GM12875 (cell line): ENCODE results near the gene OR2H2.

ENCODE experiments used
- H3K4me3 ChIP-seq: one replicate; pipeline ENCODE4 v1.5.1; 2011; ENCODE audit warnings: low read depth, low read length, control low read depth
- TF ChIP-seq, protein P1 (sequence below): IDR thresholded peaks from 2 replicates; pipeline ENCODE4 v1.5.1; 2011; ENCODE audit warnings: low read depth, mild to moderate bottlenecking, control low read depth, inconsistent platforms, low read length, moderate library complexity, borderline replicate concordance; ENCODE audit not compliant: insufficient read depth

The OR2H2 gene

DNA sequence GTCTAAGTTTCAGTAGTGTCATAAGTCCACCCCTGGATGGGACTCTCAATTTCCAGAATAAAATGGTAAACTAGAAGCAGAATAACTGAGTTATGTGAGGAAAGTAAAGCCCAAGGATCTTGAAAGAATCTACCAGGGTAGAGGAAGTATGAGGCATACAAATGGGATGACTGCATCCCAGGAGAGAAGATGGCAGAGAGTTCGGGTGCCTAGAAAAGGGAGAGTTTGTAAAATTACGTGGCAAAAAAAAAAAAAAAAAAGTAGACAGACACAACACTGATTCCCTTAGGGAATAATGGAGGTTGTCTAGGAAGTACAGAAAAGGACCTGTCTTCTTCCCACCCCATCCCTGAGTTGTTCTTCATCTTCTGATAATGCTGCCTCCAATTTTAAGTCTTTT, 44.6 kb downstream of the OR2H2 start:
- no peak overlapping the region for H3K4me3 ChIP-seq
- TF ChIP-seq, protein P1, sequence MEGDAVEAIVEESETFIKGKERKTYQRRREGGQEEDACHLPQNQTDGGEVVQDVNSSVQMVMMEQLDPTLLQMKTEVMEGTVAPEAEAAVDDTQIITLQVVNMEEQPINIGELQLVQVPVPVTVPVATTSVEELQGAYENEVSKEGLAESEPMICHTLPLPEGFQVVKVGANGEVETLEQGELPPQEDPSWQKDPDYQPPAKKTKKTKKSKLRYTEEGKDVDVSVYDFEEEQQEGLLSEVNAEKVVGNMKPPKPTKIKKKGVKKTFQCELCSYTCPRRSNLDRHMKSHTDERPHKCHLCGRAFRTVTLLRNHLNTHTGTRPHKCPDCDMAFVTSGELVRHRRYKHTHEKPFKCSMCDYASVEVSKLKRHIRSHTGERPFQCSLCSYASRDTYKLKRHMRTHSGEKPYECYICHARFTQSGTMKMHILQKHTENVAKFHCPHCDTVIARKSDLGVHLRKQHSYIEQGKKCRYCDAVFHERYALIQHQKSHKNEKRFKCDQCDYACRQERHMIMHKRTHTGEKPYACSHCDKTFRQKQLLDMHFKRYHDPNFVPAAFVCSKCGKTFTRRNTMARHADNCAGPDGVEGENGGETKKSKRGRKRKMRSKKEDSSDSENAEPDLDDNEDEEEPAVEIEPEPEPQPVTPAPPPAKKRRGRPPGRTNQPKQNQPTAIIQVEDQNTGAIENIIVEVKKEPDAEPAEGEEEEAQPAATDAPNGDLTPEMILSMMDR, result no peak

DNA sequence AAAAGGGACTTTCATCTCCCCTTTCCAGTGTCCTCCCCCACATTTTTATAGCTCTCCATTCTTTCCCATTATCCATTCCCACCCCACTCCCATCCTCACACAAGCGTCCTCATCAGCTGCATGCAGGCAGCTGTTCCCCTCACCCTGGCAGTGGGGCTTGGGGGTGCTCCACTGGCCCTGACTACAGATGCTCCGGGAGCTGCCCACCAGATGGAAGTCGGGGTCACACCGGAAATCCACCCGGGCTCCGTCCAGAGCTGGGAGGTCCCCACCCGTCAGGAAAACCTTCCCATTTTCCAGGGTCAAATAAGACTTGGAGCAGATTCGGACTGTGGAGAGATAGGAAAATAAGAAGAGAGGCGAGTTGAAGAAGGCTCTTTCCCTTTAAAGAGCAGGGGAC, 45.4 kb downstream of the OR2H2 start:
- TF ChIP-seq, protein P1, result no peak
- no peak overlapping the region for H3K4me3 ChIP-seq

DNA sequence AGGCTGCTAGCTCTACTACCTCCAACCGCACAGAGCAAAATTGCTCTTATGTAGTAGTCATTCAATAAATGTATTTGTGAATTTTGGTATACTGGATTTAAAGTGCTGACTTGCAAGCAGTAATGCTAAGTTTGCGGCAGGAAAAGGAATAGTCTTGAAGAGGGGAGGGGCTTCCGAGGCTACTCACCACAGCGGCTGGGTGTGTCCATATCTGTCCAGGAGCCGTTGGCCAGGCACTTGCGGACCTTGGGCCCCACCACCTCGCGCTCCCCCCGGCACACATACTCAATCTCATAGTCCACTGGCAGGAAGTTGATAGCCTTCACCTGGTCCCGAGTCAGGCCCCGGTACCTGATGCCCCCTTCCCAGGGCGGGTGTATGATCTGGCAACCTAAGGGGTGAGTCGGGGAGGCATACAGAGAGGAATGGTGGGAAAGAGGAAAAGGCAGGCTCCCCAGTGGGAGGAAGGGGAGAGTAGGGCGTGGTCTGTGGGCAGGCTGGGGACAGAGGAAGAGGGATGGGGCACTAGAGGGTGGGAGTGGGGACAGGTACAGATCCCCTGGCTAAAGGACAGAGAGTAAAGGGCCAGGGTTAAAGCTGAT, 46.4 kb downstream of the OR2H2 start:
- no peak overlapping the region for H3K4me3 ChIP-seq
- TF ChIP-seq, protein P1, result no peak

DNA sequence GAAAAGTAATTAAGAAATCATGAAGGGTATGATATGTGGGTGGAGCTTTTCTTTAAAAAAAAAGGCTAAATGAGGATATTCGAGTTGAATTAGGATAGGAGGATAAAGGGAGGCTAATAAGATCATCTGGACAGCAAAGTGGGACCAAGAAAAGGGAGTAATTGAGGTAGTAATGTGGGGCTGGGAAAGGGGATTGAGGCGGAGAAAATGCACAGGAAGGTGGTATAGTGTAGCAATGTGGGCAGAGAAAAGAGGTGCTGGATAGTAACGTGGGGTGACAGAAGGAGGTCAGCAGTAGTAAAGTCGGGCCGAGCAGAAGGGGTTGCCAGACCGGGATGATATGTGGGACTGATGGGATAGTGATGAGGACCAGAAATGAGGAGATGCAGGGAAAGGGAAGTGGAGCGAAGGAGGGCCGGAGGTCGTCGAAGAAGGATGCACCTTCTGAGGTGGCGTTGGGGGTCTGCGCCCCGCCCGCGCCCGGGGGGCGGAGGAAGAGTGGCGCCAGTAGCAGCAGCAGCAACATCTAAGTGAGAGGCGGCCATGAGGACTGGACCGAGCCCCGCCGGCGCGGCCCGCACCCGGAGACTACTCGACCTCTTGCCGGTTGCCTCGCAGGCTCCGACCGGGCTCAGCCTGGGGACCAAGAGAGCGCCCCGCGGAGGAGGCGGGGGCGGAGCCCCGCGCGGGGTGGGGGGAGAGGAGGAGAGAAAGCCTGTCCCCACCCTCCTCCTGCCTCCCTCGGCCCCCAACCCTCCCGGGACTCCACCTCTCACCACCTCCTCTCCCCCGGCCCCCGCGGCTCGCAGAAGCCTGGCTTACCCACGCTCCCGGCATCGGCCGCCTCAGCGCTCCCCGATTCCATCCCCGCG, 47.2 kb downstream of the OR2H2 start:
- TF ChIP-seq, protein P1, result no peak
- H3K4me3 ChIP-seq, result peak overlapping the region; percentile 42

DNA sequence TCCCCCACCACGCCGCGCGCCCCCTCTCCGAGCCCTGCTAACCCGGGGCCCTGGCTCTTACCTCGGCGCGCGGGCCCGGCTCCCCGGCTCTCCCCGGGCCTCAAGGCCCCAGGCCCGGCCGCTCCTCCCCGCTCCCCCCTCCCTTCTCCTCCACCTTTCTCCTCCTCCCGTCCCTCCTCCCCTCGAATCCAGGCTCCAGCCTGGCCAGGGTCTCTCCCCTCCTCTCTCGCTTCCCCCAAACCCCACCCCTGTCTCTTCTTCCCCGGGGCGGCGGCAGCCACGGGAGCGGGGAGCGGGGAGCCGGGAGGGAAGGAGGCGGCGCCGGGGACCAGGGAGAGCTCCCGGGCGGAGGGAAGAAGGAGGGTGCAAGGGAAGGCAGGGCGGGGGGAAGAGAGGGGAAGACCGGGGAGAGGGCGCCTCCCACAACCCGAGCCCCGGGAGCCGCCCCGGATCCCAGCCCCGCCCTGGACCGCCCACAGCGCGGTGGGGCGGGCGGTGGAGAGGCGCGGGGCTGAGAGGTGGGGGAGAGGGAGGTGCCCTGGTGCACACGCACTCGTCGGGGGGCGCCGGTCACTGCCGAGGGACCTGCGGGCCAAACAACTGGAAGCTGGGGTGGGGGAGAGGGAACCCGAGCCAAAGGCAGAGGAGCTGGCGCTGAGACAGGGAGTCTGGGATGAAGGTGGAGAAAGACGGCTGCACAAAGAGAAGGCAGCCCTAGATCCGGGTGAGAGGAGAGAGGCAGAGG, 48.0 kb downstream of the OR2H2 start, which contains the start of gene GABBR1:
Gene GABBR1 (minus strand): TSS at position 395 of the 745 bp plus-strand sequence. CDS start 798 bp downstream, outside the sequence.
- TF ChIP-seq, protein P1, result no peak
- H3K4me3 ChIP-seq, result peak within 1 kb of the TSS; percentile 42

DNA sequence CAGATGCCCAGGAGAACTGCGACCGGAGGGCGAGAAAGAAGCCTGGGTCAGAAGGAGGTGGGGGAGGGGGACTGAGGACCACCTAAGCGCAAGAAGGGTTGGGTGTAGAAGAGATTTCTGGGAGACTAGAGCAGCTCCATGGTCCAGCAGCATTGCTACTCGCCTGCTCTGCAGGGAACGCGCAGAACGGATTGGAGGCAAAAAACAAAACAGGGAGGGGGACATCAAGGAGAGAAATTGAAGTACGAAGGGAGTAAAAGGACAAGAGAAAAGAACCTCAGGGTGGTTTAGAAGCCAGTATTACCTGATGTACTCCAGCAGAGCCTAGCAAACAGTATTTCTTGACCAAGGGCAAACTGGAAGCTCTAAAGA, 48.6 kb downstream of the OR2H2 start:
- TF ChIP-seq, protein P1, result no peak
- H3K4me3 ChIP-seq, result peak overlapping the region; percentile 42
